Fibroblast of the aortic adventitia (primary cell): Measurements from ENCODE around the gene SCAMP4. TPM values are rescaled to one million over a fixed set of nuclear protein-coding genes. Genes with fewer than 3 reads are reported as not detected.

Source experiments
- DNase-seq: peaks from one replicate; pipeline ENCODE4 v3.0.0-alpha.2; 2010; ENCODE audit warnings: low read depth
- H3K4me3 ChIP-seq: 2 replicates; pipeline ENCODE4 v1.5.1; 2011; ENCODE audit warnings: low read depth, mild to moderate bottlenecking, control low read depth, low read length, moderate library complexity
- total RNA-seq: library from RNA; depleted of rRNA; stranded (reverse); fragments of >200 nt; gene quantifications from 2 replicates; pipeline ENCODE4 v1.2.3, GENCODE V29; 2012; ENCODE audit warnings: low replicate concordance
- TF ChIP-seq, protein P1 (sequence below): IDR thresholded peaks from 2 replicates; pipeline ENCODE4 v1.5.1; 2011; ENCODE audit warnings: mild to moderate bottlenecking, low read length, control low read depth, inconsistent platforms; ENCODE audit not compliant: insufficient read depth

Gene SCAMP4
- total RNA-seq, 1 donor, result 59.3 TPM

- no peak for DNase-seq
- no peak overlapping the region for H3K4me3 ChIP-seq
- TF ChIP-seq, protein P1, sequence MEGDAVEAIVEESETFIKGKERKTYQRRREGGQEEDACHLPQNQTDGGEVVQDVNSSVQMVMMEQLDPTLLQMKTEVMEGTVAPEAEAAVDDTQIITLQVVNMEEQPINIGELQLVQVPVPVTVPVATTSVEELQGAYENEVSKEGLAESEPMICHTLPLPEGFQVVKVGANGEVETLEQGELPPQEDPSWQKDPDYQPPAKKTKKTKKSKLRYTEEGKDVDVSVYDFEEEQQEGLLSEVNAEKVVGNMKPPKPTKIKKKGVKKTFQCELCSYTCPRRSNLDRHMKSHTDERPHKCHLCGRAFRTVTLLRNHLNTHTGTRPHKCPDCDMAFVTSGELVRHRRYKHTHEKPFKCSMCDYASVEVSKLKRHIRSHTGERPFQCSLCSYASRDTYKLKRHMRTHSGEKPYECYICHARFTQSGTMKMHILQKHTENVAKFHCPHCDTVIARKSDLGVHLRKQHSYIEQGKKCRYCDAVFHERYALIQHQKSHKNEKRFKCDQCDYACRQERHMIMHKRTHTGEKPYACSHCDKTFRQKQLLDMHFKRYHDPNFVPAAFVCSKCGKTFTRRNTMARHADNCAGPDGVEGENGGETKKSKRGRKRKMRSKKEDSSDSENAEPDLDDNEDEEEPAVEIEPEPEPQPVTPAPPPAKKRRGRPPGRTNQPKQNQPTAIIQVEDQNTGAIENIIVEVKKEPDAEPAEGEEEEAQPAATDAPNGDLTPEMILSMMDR, result no peak
Observed at GRCh38 chr19:1913781-1914577, 8.8 kb downstream of the SCAMP4 start.

GRCh38 chr19:1914826-1915341 is 9.7 kb downstream of the SCAMP4 start:
- TF ChIP-seq, protein P1, result no peak
- DNase-seq, result no peak
- no peak overlapping the region for H3K4me3 ChIP-seq

DNA sequence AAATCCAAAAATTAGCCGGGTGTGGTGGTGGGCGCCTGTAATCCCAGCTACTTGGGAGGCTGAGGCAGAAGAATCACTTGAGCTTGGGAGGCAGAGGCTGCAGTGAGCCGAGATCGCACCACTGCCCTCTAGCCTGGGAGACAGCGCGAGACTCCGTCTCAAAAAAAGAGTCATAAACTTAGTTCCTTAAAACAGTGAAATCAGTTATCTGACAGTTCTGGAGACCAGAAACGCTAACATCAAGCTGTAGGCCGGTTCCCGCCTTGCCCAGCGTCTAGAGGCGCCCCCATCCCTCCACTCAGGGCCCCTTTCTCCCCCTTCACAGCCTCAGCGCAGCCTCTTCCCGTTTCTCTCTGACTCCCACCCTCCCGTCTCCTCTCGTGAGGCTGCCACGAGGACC is 11.9 kb downstream of the SCAMP4 start:
- no peak overlapping the region for H3K4me3 ChIP-seq
- DNase-seq, result no peak
- TF ChIP-seq, protein P1, result no peak

DNA sequence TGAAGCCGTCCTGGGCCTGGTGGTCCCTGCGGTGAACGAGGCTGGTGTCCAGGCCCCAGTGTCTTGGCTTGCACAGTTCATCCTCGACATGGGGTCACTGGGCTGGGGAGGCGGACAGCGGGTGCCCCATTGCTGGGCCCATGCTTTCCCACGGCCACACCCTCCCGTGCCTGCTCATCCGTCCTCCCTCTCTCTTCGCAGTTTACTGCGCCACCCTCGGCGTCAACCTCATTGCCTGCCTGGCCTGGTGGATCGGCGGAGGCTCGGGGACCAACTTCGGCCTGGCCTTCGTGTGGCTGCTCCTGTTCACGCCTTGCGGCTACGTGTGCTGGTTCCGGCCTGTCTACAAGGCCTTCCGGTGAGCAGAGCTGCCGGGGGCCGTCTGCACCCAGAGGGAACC is 12.7 kb downstream of the SCAMP4 start:
- no peak overlapping the region for H3K4me3 ChIP-seq
- DNase-seq, result no peak
- TF ChIP-seq, protein P1, result no peak

- TF ChIP-seq, protein P1, result no peak
- no peak for DNase-seq
- no peak overlapping the region for H3K4me3 ChIP-seq
Observed at GRCh38 chr19:1918975-1919374, 13.8 kb downstream of the SCAMP4 start.

DNA sequence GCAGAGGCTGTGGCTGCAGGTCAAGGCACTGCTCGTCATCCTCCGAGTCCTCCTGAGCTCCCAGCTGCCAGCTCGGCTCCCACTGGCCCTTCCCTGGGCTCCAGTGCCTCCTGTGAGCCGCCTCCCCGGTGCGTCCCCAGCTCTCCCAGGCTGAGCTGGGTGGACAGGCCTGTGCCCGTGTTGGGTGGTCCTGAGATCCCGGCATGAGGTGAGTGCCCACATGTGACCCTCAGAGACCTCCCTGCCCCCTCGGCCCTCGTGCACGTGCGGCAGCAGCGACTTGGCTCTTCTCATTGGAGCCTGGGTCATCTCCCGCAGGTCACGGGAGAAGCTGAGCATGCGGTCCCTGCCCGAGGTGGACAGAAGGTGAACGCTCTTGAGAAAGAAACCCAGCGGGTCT is 15.4 kb downstream of the SCAMP4 start:
- TF ChIP-seq, protein P1, result no peak
- H3K4me3 ChIP-seq, result no peak overlapping the region
- no peak for DNase-seq

- no peak for DNase-seq
- H3K4me3 ChIP-seq, result no peak overlapping the region
- TF ChIP-seq, protein P1, result no peak
Observed at GRCh38 chr19:1921326-1921725, 16.1 kb downstream of the SCAMP4 start.
